Fibroblast of lung (primary cell): ENCODE results near the gene MRC2. TPM values are rescaled to one million over a fixed set of nuclear protein-coding genes. Genes with fewer than 3 reads are reported as not detected.

Source experiments
- DNase-seq, 2 donors: peaks; one replicate each; pipeline versions ENCODE4 v3.0.0 to v3.0.0-alpha.2; 2010; ENCODE audit warnings: low read depth in 2 of 2
- H2AFZ ChIP-seq: 2 replicates; pipeline ENCODE4 v1.5.1; 2012; ENCODE audit warnings: low read length, control low read depth, inconsistent platforms
- H3K27ac ChIP-seq: 2 replicates; pipeline ENCODE4 v1.5.1; 2011; ENCODE audit warnings: low read length, control low read depth; ENCODE audit not compliant: insufficient read depth
- H3K27me3 ChIP-seq: 2 replicates; pipeline ENCODE4 v1.5.1; 2011; ENCODE audit warnings: mild to moderate bottlenecking, low read length; ENCODE audit not compliant: control insufficient read depth, insufficient read depth
- H3K36me3 ChIP-seq: 2 replicates; pipeline ENCODE4 v1.5.1; 2011; ENCODE audit warnings: low read length; ENCODE audit not compliant: control insufficient read depth, insufficient read depth
- H3K4me1 ChIP-seq: 2 replicates; pipeline ENCODE4 v1.5.1; 2011; ENCODE audit warnings: low read length; ENCODE audit not compliant: control insufficient read depth, insufficient read depth; ENCODE audit errors: extremely low read depth
- H3K4me2 ChIP-seq: 2 replicates; pipeline ENCODE4 v1.5.1; 2011; ENCODE audit warnings: low read length, control low read depth; ENCODE audit not compliant: insufficient read depth; ENCODE audit errors: extremely low read depth
- H3K4me3 ChIP-seq, 4 experiments: fragments of 200-600 bp in 1 of 4; sonication (generic) in 1 of 4; replicated peaks in 1 of 4; 2 replicates each; pipeline ENCODE4 v1.5.1; 2011 to 2016; ENCODE audit warnings: low read length in 4 of 4, low read depth in 3 of 4, mild to moderate bottlenecking in 3 of 4, control low read depth in 2 of 4, inconsistent platforms in 1 of 4, mixed read lengths in 1 of 4; ENCODE audit not compliant: insufficient read depth in 1 of 4; ENCODE audit errors: control extremely low read depth in 1 of 4
- H3K79me2 ChIP-seq: 2 replicates; pipeline ENCODE4 v1.5.1; 2012; ENCODE audit warnings: mild to moderate bottlenecking, low read length, inconsistent platforms; ENCODE audit not compliant: control insufficient read depth, insufficient read depth
- H3K9ac ChIP-seq: 2 replicates; pipeline ENCODE4 v1.5.1; 2011; ENCODE audit warnings: mild to moderate bottlenecking, low read length, control low read depth; ENCODE audit not compliant: insufficient read depth
- H3K9me3 ChIP-seq: 2 replicates; pipeline ENCODE4 v1.5.1; 2012; ENCODE audit warnings: low read depth, low read length; ENCODE audit not compliant: control insufficient read depth, insufficient read depth
- H4K20me1 ChIP-seq: 2 replicates; pipeline ENCODE4 v1.5.1; 2011; ENCODE audit warnings: low read length; ENCODE audit not compliant: control insufficient read depth, insufficient read depth; ENCODE audit errors: extremely low read depth
- CTCF ChIP-seq, 2 donors: IDR thresholded peaks in 1 of 2; conservative IDR thresholded peaks in 1 of 2; 1 replicate in 1 of 2; 2 replicates in 1 of 2; pipeline ENCODE4 v1.5.1; 2011 to 2012; ENCODE audit warnings: low read length in 2 of 2, control low read depth in 1 of 2, inconsistent platforms in 1 of 2, low read depth in 1 of 2, mild to moderate bottlenecking in 1 of 2
- EZH2 ChIP-seq: IDR thresholded peaks from 2 replicates; pipeline ENCODE4 v1.5.1; 2012; ENCODE audit warnings: low read length, control low read depth, mild to moderate bottlenecking; ENCODE audit errors: missing control alignments
- polyA plus RNA-seq, 2 donors: library from polyadenylated mRNA; depleted of rRNA in 1 of 2; stranded (reverse) in 1 of 2; unstranded in 1 of 2; fragments of >200 nt; gene quantifications; 2 replicates each; pipeline ENCODE4 v1.2.1, GENCODE V29; 2011 to 2012; ENCODE audit warnings: missing spikeins in 1 of 2
- total RNA-seq: library from RNA; depleted of rRNA; stranded (reverse); fragments of >200 nt; gene quantifications from 2 replicates; pipeline ENCODE4 v1.2.1, GENCODE V29; 2014

MRC2 gene
- total and polyA plus RNA-seq, 2 donors (not counting 1 experiment from before 2014, with no cell fraction given): 98.7 to 164 TPM

- Histone ChIP-seq H3K9me3 (no peaks in the 10 kb centered on the region), H3K4me2 (no peak overlapping the region), H3K79me2 (no peaks in the 10 kb centered on the region), H3K27ac (no peak overlapping the region), H2AFZ (no peak overlapping the region), H3K4me1 (no peaks in the 10 kb centered on the region), H3K27me3 (no peaks in the 10 kb centered on the region), H3K9ac (no peak overlapping the region), H3K36me3 (peaks cover 6% of the 10 kb centered on the region), H3K4me3 (no peak overlapping the region), H4K20me1 (no peaks in the 10 kb centered on the region)
- TF ChIP-seq CTCF (conservative IDR thresholded peaks at IDR 0.05 in 1 of 2, IDR thresholded peaks at IDR 0.05 in 1 of 2; ENCODE audit: low read depth in 1 of 2, low read length in 2 of 2) (no peak), EZH2 (no peak)
- peak in 1 of 2 donors; percentile 24 for DNase-seq
Observed at GRCh38 chr17:62592341-62593099, 35.0 kb upstream of the MRC2 start.

GRCh38 chr17:62595484-62595883 is 32.0 kb upstream of the MRC2 start:
- Histone ChIP-seq H3K9me3 (no peaks in the 10 kb centered on the region), H2AFZ (no peak overlapping the region), H3K79me2 (no peaks in the 10 kb centered on the region), H3K4me3 (no peak overlapping the region), H3K27ac (no peak overlapping the region), H3K36me3 (peaks cover 10% of the 10 kb centered on the region), H3K9ac (no peak overlapping the region), H3K4me2 (no peak overlapping the region), H3K27me3 (no peaks in the 10 kb centered on the region), H4K20me1 (no peaks in the 10 kb centered on the region), H3K4me1 (no peaks in the 10 kb centered on the region)
- DNase-seq: no peak
- TF ChIP-seq CTCF (conservative IDR thresholded peaks at IDR 0.05 in 1 of 2, IDR thresholded peaks at IDR 0.05 in 1 of 2; ENCODE audit: low read depth in 1 of 2, low read length in 2 of 2) (no peak), EZH2 (no peak)

- H2AFZ ChIP-seq: no peak overlapping the region
- no peaks in the 10 kb centered on the region for H3K4me1 ChIP-seq
- H3K9me3 ChIP-seq: no peaks in the 10 kb centered on the region
- no peak overlapping the region for H3K9ac ChIP-seq
- H3K36me3 ChIP-seq: peaks cover 10% of the 10 kb centered on the region
- no peaks in the 10 kb centered on the region for H3K79me2 ChIP-seq
- no peak overlapping the region for H3K4me2 ChIP-seq
- H3K27ac ChIP-seq: no peak overlapping the region
- TF ChIP-seq CTCF (conservative IDR thresholded peaks at IDR 0.05 in 1 of 2, IDR thresholded peaks at IDR 0.05 in 1 of 2; ENCODE audit: low read depth in 1 of 2, low read length in 2 of 2) (no peak), EZH2 (no peak)
- no peak overlapping the region for H3K4me3 ChIP-seq
- no peaks in the 10 kb centered on the region for H4K20me1 ChIP-seq
- no peak for DNase-seq
- H3K27me3 ChIP-seq: no peaks in the 10 kb centered on the region
Observed at GRCh38 chr17:62596662-62597061, 30.8 kb upstream of the MRC2 start.
